Smooth muscle cell of the brain vasculature (primary cell): ENCODE measurements around the gene PDK3.
A peak's percentile ranks its signal among the peaks of the same experiment; 100 is the strongest.

Source experiments
- DNase-seq: peaks from one replicate; pipeline ENCODE4 v3.0.0-alpha.2; 2012; ENCODE audit warnings: low read depth, low spot score

Gene PDK3

GRCh38 chrX:24482823-24483415 is 17.8 kb downstream of the PDK3 start:
- no peak for DNase-seq

- no peak for DNase-seq
These were observed 18.5 kb downstream of the PDK3 start for GRCh38 chrX:24483596-24483995.

- no peak for DNase-seq
These were observed 20.2 kb downstream of the PDK3 start for GRCh38 chrX:24485323-24485722.

- no peak for DNase-seq
These were observed 21.0 kb downstream of the PDK3 start for GRCh38 chrX:24485976-24486680.

- no peak for DNase-seq
These were observed 22.5 kb downstream of the PDK3 start for GRCh38 chrX:24487571-24487970.

- DNase-seq = no peak
These were observed 26.7 kb downstream of the PDK3 start for GRCh38 chrX:24491741-24492140.

GRCh38 chrX:24493740-24494581 is 28.9 kb downstream of the PDK3 start:
- DNase-seq = no peak

- peak; percentile 1 for DNase-seq
These were observed 29.6 kb downstream of the PDK3 start for GRCh38 chrX:24494647-24495075.

- no peak for DNase-seq
These were observed 30.6 kb downstream of the PDK3 start for GRCh38 chrX:24495700-24496099.

- no peak for DNase-seq
These were observed 33.1 kb downstream of the PDK3 start for GRCh38 chrX:24498181-24498580.

- no peak for DNase-seq
These were observed 33.9 kb downstream of the PDK3 start for GRCh38 chrX:24498975-24499374.

- DNase-seq = no peak
These were observed 41.0 kb downstream of the PDK3 start for GRCh38 chrX:24506082-24506481.

GRCh38 chrX:24508375-24508774 is 43.3 kb downstream of the PDK3 start:
- DNase-seq = no peak

- DNase-seq = no peak
These were observed 48.3 kb downstream of the PDK3 start for GRCh38 chrX:24513416-24513815.

GRCh38 chrX:24515447-24515846 is 50.4 kb downstream of the PDK3 start:
- peak; percentile 3 for DNase-seq

GRCh38 chrX:24520472-24520871 is 55.4 kb downstream of the PDK3 start:
- no peak for DNase-seq

- DNase-seq = no peak
These were observed 60.4 kb downstream of the PDK3 start for GRCh38 chrX:24525455-24525854.

- no peak for DNase-seq
These were observed 61.5 kb downstream of the PDK3 start for GRCh38 chrX:24526616-24527015.

- DNase-seq = no peak
These were observed 63.5 kb downstream of the PDK3 start for GRCh38 chrX:24528605-24529004.

GRCh38 chrX:24536551-24536950 is 71.5 kb downstream of the PDK3 start:
- DNase-seq = no peak

GRCh38 chrX:24542756-24543155 is 77.7 kb downstream of the PDK3 start:
- DNase-seq = no peak

- DNase-seq = no peak
These were observed 82.9 kb downstream of the PDK3 start for GRCh38 chrX:24547961-24548360.

GRCh38 chrX:24550166-24550565 is 85.1 kb downstream of the PDK3 start:
- no peak for DNase-seq
